ENCODE results near the gene CLCN4.

DNA sequence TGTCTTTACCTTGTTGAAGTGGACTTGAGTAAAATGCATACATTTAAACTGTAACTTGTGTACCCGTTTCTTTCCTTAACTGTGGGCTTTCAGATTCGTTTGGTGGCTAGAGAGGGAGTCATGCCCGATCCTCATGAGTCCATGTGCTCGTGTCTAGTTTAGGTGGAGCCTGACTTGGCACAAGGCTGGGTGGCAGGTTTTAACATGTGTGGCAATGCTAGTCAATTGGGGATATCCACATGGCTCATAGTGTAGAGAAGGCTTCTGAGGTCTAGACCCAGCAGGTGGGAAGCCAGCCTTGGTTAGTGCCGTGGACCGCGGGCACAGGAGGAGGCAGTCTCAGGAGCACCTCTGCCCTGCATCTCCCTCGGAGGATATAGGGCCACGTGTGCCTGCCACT lies 48.5 kb upstream of the CLCN4 start:
- no peak for TF ChIP-seq POLR2A (IDR thresholded peaks at IDR 0.05)
- TF ChIP-seq, protein P1, sequence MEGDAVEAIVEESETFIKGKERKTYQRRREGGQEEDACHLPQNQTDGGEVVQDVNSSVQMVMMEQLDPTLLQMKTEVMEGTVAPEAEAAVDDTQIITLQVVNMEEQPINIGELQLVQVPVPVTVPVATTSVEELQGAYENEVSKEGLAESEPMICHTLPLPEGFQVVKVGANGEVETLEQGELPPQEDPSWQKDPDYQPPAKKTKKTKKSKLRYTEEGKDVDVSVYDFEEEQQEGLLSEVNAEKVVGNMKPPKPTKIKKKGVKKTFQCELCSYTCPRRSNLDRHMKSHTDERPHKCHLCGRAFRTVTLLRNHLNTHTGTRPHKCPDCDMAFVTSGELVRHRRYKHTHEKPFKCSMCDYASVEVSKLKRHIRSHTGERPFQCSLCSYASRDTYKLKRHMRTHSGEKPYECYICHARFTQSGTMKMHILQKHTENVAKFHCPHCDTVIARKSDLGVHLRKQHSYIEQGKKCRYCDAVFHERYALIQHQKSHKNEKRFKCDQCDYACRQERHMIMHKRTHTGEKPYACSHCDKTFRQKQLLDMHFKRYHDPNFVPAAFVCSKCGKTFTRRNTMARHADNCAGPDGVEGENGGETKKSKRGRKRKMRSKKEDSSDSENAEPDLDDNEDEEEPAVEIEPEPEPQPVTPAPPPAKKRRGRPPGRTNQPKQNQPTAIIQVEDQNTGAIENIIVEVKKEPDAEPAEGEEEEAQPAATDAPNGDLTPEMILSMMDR (IDR thresholded peaks at IDR 0.05), result no peak
